HG02970 (cell line): ENCODE measurements around the gene PLXNA4.

Source experiments
- ATAC-seq: cut with Tn5 transposase; IDR thresholded peaks from one replicate; pipeline ENCODE4 v1.9.1; 2021; ENCODE audit warnings: mild to moderate bottlenecking, moderate library complexity, moderate number of reproducible peaks; ENCODE audit not compliant: unreplicated experiment, low FRiP score

Gene PLXNA4

DNA sequence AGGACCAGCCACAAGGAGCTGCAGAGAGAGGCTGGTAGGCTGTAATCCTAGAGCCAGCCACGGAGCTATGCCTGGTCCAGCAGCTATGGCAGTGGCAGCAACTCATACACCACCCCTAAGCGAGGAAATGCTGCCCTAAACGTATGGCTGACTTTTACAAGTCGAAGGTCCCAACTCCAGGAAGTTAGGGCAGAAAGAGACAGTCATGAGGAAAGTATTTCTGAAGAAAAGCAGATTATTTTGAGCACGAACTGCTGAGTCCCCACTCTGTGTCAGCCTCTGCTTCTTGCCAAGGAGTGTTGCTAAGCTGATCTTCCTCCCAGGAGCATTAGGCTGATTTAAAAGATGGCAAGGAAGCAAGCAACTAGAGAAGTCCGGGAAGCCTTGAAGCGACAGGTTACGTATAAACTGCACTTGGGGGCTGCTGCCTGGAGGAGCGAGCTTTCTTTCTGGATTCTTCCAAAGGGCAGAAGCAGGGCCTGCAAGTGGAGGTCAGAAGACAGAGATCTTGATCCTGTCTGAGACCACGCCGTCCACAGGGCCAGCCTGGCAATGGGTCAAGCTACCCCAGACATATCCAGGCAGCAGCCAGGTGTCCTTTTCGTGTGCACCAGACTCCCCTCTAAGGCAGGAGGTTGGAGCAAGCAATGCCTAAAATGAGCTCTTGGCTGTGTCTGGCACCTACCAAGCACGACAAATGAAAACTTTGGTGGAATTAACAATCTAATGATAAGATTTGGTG lies 39.4 kb downstream of the PLXNA4 start:
- ATAC-seq = no peak

DNA sequence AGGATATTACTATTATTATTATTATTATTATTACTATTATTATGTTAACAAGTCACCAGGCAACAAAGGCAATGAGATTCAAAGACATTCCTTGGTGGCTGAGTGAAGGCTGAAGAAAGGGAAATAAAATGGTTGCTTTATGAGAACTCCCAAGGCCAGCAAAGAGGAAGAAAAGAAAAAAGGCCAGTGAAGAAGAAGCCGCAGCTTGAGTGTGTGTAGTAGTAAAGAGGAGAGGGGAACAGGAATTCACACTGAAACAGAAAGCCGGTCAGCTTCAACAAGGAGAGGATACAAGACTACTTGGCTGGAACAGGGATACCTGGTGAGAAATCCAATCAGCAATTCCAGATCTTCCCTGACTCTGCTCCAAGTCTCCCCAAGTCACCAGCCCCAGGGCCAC lies 42.4 kb downstream of the PLXNA4 start:
- ATAC-seq = no peak

DNA sequence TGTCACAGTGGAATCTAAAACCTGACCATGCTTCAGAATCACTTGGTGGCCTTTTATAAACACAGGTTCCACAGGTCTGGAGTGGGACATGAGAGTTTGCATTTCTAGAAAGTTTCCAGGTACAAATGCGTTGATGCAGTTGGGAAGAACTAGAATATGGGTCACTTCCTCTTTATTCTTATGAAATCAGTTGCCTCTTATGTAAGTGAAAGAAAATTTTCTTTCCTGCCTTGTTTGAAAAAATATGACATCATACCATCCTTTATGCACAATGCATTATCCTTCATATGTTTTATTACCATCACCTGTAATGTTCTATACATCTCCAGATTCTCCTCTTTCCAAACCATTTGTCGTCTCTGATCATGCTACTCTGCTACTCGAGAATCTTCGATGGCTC lies 44.0 kb downstream of the PLXNA4 start:
- ATAC-seq = no peak

DNA sequence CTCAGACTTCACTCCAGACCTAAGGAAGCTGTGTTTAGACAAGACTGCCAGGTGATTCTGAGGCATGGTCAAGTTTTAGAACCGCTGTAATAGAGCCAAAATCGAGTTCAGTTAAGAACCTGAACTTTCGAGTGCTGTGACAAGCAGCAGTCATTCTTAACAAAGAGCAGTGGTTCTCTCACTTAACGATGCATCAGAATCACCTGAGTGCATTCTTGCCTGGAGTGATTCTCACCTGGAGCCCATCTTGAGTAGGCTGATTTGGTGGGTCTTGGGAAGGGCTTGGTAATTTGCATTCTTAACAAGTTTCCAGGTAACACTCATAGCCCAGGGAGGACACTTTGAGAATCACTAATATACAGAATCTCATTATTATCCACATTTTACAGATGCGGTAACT lies 44.7 kb downstream of the PLXNA4 start:
- no peak for ATAC-seq

DNA sequence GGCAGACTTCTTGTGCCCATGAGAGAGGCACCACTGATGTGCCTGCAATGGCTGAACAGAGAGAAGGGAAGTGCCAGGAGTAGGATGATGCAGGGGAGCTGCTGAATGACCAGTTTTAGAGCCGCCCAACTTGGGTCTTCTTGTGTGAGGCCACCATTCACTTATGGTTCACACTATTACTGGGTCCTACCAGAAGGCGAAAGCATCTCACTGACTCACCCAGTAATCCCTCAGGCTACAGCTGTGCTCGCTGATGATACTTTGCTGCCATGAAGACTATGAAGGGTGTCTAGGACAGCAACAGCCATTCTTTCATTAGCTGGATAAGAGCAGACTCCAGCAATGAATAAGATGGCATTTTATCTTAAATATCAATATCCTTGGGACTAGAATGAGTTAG lies 47.6 kb downstream of the PLXNA4 start:
- ATAC-seq = no peak

DNA sequence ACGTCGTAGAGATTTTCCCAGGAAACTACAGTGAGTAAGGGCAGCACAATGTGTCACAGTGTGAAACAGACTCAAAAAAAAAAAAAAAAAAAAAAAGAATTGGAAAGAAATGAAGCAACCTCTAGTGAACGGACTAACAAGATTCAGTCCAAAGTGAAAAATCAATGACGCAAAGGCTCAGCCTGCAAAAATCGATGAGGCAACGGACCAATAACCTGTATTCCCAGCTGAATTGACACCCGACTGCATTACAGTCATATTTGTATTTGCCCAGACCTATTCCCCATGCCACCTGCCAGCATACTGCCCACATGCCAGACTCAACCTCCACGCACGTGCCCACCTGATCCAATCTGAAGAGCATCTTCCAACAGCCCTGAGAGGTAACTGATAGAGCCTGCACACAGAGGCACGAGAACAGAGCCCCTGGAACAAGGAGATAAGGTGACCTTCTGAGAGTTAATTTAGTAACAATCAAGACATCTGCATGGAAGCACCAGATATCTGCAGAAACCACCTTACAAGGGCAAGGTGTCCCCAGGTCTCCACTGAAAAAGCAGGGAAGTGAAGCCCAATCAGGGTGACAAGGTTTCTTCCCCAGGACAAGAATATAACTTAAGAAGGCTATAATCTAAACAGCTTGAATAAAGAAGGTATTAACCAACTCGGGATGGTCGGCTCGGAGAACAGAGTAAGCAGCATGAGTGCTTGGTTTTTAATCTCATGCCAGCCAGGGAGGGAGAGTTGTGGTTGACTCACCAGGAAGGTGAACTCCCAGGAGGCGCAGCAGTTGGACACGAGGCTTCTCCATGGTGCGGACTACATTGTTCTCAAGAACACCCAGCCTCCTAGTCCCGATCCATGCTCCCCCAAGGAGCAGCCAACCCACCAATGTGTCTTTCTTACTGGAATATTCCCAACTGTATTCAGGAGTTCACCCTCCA lies 48.5 kb downstream of the PLXNA4 start:
- no peak for ATAC-seq

DNA sequence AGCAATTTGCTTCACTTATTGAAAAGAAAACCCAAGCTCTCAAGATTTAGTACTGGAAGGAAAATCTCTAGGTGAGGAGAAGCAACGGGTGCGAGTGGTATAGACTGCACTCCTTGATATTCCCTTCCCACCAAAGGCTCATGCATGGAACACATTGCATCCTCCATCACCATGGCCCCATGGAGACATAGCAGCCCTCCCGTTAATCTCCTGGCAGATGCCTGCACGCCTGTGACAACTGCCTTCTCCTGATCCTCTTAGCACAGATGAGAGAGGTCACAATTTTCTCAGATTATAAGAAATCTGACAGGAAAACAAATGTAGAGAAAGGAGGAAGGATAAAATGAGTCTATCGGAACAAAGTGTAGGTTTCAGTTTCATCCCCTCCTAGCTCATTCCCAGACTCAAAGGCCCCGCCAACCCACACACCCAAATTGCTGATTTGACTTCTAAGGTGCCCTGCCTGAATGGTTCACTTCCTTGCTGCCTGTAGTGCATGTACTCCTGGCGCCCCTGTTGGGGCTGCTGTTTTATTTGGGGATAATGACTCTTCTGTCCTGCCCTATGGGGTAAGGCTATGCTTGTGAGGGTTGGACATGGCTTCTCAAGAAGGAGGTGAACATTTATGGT lies 50.0 kb downstream of the PLXNA4 start:
- ATAC-seq = no peak

DNA sequence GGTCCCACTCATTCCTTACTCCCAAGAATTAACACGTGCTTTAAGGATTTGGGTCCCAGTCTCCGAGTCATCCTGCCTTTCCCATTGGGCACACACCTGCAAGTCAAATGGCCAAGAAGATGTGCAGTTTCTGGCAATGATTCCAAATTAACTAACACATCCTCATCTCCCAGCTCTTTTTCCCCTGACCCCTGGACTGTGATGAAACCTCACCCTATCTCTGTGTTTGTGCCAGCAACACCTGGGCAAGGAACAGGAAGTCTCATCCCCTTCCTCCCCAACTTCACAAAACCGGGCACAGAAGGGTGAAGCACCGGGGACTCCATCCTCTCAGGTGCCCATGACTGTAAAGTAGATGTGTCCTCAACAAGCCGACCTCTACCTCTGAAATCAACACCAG lies 54.8 kb downstream of the PLXNA4 start:
- no peak for ATAC-seq

DNA sequence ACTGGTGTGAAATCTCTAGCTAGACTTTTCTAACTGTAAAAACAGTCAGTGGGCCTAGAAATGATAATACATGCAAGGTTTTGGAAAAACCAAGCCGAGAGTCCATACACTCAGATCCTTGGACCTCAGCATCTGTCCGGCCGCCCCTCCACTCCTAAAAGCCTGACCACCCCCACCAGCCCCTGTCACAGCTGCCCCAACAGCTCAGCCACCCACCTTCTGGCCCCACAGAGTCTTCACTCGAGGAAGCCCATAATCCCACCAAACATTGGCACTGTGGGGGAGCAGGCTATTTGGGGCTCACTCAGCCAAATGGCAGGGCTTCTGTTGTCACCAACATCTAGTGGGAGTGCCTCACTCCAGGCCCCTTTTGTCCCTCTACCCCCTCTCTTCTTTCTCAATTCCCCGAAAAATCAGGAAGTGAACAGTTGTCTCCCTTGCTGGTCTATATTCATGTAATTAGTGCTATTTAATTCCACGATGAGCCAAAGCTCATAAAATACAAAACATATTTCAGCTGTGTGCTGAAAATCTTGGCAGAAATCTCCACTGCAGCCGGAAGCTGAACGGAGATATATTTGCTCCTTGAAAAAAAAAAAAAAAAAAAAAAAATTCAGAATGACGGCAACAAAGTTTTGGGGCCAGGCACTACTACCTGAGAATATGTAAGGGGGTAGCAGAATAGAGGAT lies 55.5 kb downstream of the PLXNA4 start:
- no peak for ATAC-seq

DNA sequence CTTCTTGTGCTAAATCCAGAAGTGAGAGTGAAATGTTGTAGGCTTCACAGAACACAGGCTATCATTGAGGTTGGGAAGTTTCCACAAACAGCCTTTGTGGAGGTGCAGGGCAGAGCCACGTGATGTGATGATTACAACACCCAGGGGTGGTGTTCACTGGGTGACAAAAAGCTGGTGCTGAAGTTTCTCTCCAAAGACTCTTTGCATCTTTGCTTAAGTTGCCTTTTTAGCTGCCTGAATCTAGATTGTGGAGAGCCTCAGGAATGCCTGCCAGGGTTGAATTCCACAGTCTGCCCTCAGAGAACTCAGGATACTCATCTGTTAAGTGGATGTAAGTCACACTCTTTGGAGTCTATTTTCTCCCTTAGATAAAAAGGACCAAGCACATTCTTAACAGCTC lies 56.3 kb downstream of the PLXNA4 start:
- no peak for ATAC-seq

DNA sequence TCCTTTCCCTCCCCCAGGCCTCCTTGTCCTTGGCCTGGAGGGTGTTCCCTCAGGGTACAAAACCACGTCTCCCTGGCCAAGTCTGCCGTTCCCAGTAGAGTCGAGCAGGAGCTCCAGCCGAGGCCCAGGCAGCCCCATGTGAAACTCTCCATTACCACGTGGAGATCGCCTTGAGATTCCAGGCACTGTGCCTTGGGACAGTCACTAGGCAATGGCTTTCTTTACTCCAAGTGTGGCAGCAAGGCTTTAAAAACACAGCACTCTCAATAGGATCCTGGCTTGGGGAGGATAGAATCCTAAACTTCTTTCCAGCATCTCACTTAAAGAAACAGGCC lies 57.5 kb downstream of the PLXNA4 start:
- ATAC-seq = no peak

DNA sequence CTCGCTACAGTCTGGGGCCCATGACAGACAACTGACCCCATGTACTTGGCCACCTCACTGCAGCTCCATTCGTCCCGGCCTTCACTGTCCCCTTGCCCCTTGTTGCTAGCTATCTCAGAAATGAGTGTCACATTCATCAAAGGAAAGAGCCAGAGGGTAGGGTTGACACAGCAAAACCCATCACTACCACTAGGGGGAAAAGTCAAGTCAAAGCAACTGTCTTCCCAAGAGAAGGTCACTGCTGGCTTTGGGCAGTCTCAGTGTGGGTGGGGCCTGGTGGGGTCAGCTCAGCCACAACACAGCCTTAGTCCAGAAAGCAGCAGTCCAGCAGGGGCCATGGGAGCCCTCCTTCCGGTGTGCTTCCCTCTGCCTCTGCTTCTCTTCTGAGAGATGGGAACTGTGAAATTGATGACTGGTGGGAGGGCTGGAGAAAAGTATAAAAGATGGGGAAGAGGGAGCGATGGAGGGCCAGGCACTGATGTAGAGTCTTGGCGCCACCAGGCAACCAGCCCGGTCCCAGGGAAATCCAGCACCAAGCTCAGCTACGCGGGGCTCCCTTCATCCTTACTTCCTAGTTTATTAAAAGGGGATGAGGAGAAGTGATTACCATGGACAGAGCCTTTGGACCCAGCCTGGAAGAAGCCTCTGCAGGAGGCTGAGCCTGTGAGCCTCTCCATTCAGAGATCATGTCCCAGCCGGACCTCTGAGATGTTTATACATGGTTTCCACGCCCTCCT lies 58.0 kb downstream of the PLXNA4 start:
- ATAC-seq = no peak

DNA sequence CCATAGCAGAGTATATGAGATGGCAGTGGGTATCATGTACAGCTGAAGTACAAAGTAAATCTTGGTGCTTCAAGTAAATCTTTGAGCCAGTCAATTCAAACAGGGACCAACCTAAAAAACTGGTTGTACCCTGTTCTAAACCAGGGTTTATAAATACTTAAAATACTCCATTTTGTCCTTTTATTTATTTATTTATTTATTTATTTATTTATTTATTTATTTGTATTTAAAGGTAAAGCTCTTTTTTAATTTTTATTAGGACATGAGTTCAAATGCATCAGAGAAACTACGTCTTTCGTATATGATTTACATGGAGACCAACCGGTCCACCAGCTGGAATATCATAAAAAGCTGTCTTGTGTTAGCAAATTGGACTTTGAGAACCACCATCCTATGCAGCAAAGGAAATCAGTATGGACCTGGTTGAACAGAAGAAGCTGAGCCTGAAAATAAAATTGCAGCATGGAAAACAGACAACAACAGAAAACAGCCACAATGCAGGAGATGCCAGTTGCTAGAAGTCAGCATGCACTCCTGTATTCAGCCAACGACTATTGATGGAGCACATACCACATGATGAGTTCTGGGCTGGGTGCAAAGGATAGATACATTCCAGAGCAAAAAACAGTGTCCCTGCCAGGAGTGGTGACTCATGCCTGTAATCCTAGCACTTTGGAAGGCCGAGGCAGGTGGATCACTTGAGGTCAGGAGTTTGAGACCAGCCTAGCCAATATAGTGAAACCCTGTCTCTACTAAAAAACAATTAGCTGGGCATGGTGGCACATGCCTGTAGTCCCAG lies 60.0 kb downstream of the PLXNA4 start:
- no peak for ATAC-seq

DNA sequence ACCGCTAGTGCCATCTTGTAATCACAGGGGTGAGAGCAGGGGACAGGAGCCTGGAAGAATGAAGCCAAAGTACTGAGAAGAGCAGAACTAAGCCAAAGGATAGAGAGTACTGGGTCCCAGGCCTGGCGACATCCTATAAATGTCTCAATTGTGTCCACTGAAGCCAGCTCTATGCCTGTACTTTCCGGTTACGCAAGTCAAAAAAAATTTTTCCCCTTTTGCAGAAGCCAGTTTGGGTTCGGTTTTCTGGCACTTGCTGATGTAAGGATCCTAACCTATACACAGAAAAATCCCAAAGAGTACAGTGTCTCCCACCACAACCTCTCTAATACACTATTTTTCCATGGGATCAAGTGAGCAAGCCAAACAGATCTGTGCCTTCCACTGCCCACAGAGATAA lies 61.1 kb downstream of the PLXNA4 start:
- ATAC-seq = no peak

DNA sequence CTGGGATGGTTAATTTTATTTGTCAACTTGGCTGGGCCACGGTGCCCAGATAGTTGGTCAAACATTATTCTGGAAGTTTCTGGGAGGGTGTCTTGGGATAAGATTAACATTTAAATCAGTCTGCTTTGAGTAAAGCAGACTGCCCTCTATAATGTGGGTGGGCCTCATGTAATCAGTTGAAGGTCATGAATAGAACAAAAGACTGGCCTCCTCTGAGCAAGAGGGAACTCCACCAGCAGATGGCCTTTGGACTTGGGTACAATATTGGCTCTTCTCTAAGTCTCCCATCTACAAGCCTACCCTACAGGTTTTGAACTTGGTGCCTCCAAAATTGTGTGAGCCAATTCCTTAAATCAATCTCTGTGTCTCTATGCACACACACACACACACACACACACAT lies 61.8 kb downstream of the PLXNA4 start:
- no peak for ATAC-seq

DNA sequence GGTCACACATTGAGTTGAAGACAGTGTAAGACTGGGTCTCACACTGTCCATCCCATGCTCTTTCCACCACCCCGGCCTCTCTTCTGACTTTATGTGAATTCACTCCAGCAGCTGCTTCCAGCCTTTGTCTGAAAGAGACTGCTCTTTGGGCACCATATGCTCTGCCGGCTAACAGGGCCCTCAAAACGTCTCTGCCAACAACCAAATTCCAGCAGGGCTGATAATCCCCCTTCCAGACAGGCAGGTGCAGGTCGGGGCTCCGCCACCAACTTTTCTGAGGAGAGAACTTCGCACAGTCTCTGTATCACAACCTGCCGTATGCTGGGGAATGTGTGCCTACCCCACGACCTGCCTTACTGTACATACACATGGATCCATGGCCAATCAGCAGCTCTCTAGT lies 64.3 kb downstream of the PLXNA4 start:
- ATAC-seq = no peak

DNA sequence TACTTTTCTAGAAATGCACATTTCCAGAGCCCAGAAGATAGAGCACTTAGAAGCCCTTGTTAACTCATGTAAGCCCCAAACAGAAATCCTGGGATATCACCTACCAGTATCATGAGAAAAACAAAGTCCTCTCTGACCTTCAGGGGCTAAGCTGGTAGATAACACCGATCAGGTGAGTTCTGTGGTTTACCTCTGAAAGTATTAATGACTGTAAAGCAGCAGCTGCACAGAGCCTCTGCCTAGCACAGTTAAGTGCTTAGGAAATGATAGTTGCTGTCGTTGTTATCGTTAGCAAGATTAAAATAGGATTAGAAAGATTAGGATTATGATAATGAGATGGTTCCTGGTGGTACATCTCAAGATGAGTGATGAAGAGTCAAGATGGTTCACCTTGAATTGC lies 64.9 kb downstream of the PLXNA4 start:
- no peak for ATAC-seq

DNA sequence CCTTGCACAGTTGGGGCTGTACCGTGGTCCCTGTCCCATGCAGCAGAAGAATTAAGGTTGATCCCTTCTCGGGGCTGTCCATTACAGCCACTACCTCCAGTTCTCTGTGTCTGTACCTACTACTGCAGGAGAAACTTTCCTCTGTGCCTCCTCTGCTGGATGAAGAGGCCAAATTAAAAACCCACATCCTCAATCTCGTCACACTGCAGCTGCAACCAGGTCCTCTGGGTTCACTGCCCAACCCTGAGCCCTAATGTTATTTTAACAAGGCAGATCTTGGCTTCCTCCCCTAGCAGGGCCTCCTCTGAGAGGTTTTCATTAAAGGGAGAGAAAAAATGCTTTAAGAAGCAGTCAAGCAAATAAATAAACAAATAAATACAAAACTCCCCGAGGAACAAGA lies 66.6 kb downstream of the PLXNA4 start:
- ATAC-seq = no peak

DNA sequence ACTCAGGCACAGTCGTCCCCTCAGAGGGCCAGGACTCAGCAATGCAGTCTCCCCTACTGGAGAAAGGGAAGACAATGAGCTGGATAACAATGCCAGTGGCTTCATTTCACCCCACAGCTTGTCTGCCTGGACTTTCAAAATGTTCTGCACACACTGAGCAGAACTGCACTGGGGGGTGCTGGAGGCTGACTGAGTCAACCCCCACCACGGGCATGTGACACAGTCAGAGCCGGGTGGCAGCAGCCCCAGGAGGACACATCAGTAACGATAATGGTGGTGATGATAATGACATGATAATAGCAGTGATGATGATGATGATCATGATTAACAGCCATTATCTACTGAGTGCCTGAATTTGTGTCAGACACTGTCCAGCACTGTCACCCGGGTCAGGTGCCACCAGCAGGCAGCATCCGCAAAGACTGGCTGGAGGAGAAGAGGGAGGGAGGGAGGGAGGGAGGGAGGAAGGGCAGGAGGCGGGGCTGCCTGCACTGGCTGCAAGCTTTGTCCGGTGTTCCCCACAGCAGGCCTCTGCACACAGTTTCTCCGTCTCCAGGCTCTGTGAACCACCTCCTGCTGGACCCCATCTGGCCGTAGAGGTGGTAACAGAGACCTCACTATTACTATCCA lies 67.4 kb downstream of the PLXNA4 start:
- no peak for ATAC-seq
